Spleen (tissue), 7 donors: ENCODE results near the gene CAMTA1.

Experiments
- POLR2A ChIP-seq, 3 donors: fragments of 450-650 bp; IDR thresholded peaks; one replicate each; pipeline ENCODE4 v1.5.1; 2017; ENCODE audit warnings: antibody characterized with exemption in 3 of 3, mild to moderate bottlenecking in 1 of 3
- POLR2AphosphoS5 ChIP-seq, 3 donors: sonication (generic); formaldehyde crosslinking; IDR thresholded peaks; one replicate each; pipeline ENCODE4 v1.5.1; 2017; ENCODE audit warnings: antibody characterized with exemption in 3 of 3
- TF ChIP-seq, protein P1 (sequence below), 11 experiments: fragments of 200-600 bp in 7 of 11; fragments of 450-650 bp in 4 of 11; sonication (generic) in 4 of 11; IDR thresholded peaks in 8 of 11; conservative IDR thresholded peaks in 3 of 11; 1 replicate in 7 of 11; 2 replicates in 4 of 11; pipeline versions ENCODE4 v1.4.0 to v1.8.0; 2016 to 2021; ENCODE audit warnings: antibody characterized with exemption in 11 of 11, inconsistent platforms in 4 of 11, mild to moderate bottlenecking in 1 of 11
- donor health status: DM: no; HTN: no; CAD: no; lungs with moderate emphysema.
- donor health status: DM: no; HTN: no; CAD: no.
- donor health status: DM: no; HTN: no; CAD: no.

- TF ChIP-seq, protein P1, sequence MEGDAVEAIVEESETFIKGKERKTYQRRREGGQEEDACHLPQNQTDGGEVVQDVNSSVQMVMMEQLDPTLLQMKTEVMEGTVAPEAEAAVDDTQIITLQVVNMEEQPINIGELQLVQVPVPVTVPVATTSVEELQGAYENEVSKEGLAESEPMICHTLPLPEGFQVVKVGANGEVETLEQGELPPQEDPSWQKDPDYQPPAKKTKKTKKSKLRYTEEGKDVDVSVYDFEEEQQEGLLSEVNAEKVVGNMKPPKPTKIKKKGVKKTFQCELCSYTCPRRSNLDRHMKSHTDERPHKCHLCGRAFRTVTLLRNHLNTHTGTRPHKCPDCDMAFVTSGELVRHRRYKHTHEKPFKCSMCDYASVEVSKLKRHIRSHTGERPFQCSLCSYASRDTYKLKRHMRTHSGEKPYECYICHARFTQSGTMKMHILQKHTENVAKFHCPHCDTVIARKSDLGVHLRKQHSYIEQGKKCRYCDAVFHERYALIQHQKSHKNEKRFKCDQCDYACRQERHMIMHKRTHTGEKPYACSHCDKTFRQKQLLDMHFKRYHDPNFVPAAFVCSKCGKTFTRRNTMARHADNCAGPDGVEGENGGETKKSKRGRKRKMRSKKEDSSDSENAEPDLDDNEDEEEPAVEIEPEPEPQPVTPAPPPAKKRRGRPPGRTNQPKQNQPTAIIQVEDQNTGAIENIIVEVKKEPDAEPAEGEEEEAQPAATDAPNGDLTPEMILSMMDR (IDR thresholded peaks at IDR 0.05 in 8 of 11, conservative IDR thresholded peaks at IDR 0.05 in 3 of 11): no peak
- TF ChIP-seq POLR2AphosphoS5 (IDR thresholded peaks at IDR 0.05): no peak
- TF ChIP-seq POLR2A (IDR thresholded peaks at IDR 0.05): no peak
These were observed 589.4 kb downstream of the CAMTA1 start for GRCh38 chr1:7374563-7375160.
